LNCaP clone FGC (cell line): Measurements from ENCODE around the gene ARL8A.
"Not testable (repeated sequence)": the region's sequence is repeated elsewhere in the genome, so short reads cannot be mapped to it uniquely, and the experiment has no call there.

ENCODE experiments used
- DNase-seq: peaks from one replicate; pipeline ENCODE4 v3.0.0-alpha.2; 2011; ENCODE audit warnings: low read depth
- H3K4me3 ChIP-seq: 2 replicates; pipeline ENCODE4 v1.5.1; 2011; ENCODE audit warnings: mild to moderate bottlenecking, low read depth, low read length, control low read depth
- CTCF ChIP-seq: IDR thresholded peaks from 2 replicates; pipeline ENCODE4 v1.5.1; 2012; ENCODE audit warnings: mild to moderate bottlenecking; ENCODE audit not compliant: control insufficient read depth, insufficient read depth; ENCODE audit errors: extremely low read depth

ARL8A gene

GRCh38 chr1:202144402-202145067, at the start of gene ARL8A:
TSS of gene ARL8A (minus strand) at chr1:202144737. CDS start at chr1:202144572, 165 bp downstream.
- TF ChIP-seq CTCF: no peak
- no peak for DNase-seq
- peak within 1 kb of the TSS; percentile 88 for H3K4me3 ChIP-seq

GRCh38 chr1:202194328-202194648, 49.8 kb upstream of the ARL8A start:
- TF ChIP-seq CTCF: no peak
- no peak overlapping the region for H3K4me3 ChIP-seq
- DNase-seq: no peak

GRCh38 chr1:202193614-202194327, 49.2 kb upstream of the ARL8A start, which contains the start of gene LGR6:
TSS of gene LGR6 (plus strand) at chr1:202193799. CDS start at chr1:202193990, 191 bp downstream.
- TF ChIP-seq CTCF: no peak
- H3K4me3 ChIP-seq: no peak within 1 kb of the TSS

GRCh38 chr1:202192770-202193613, 48.5 kb upstream of the ARL8A start:
- no peak overlapping the region for H3K4me3 ChIP-seq
- peak; percentile 81 for TF ChIP-seq CTCF
- DNase-seq: no peak

More at GRCh38 chr1:202193614-202194327, 49.2 kb upstream of the ARL8A start, which contains the start of gene LGR6:
- DNase-seq: no peak

GRCh38 chr1:202191391-202191790, 46.9 kb upstream of the ARL8A start:
- not testable (repeated sequence) for DNase-seq, H3K4me3 ChIP-seq

- H3K4me3 ChIP-seq: no peak overlapping the region
- no peak for DNase-seq
- no peak for TF ChIP-seq CTCF
Measured at GRCh38 chr1:202189918-202190715, 45.6 kb upstream of the ARL8A start.
